ENCODE data around the gene RHBDL3.
"Not testable (repeated sequence)": the region's sequence is repeated elsewhere in the genome, so short reads cannot be mapped to it uniquely, and the experiment has no call there.

Gene RHBDL3

GRCh38 chr17:32253117-32253611 is 12.5 kb upstream of the RHBDL3 start:
- Histone ChIP-seq H3K27me3 (ENCODE audit: control insufficient read depth, insufficient read depth, low read length, poor library complexity, severe bottlenecking) (no peaks in the 10 kb centered on the region), H3K36me3 (ENCODE audit: control insufficient read depth, insufficient read depth, low read length) (no peaks in the 10 kb centered on the region), H3K27ac (ENCODE audit: insufficient read depth, low read depth, low read length, poor library complexity, severe bottlenecking) (no peak overlapping the region), H3K4me3 (ENCODE audit: insufficient read depth, low read depth, low read length) (no peak overlapping the region), H3K4me1 (ENCODE audit: control insufficient read depth, insufficient read depth, low read length) (peaks cover under 1% of the 10 kb centered on the region), H3K9me3 (ENCODE audit: control insufficient read depth, low read length) (no peaks in the 10 kb centered on the region)
- WGBS, 2 experiments, result 69 to 72% methylated on average over 12 of the region's 12 CpGs

- H3K27ac ChIP-seq (ENCODE audit: insufficient read depth, low read depth, low read length, poor library complexity, severe bottlenecking), result no peak overlapping the region
- H3K9me3 ChIP-seq (ENCODE audit: control insufficient read depth, low read length), result no peaks in the 10 kb centered on the region
These were observed 9.5 kb upstream of the RHBDL3 start for GRCh38 chr17:32256012-32256700.

GRCh38 chr17:32256701-32257019 is 9.0 kb upstream of the RHBDL3 start:
- WGBS, 2 experiments, result 93 to 94% methylated on average over 9 of the region's 9 CpGs
- Histone ChIP-seq H3K9me3 (ENCODE audit: control insufficient read depth, low read length) (no peaks in the 10 kb centered on the region), H3K4me1 (ENCODE audit: control insufficient read depth, insufficient read depth, low read length) (peaks cover 10% of the 10 kb centered on the region), H3K27me3 (ENCODE audit: control insufficient read depth, insufficient read depth, low read length, poor library complexity, severe bottlenecking) (no peaks in the 10 kb centered on the region), H3K4me3 (ENCODE audit: insufficient read depth, low read depth, low read length) (no peak overlapping the region), H3K27ac (ENCODE audit: insufficient read depth, low read depth, low read length, poor library complexity, severe bottlenecking) (no peak overlapping the region), H3K36me3 (ENCODE audit: control insufficient read depth, insufficient read depth, low read length) (no peaks in the 10 kb centered on the region)

More at GRCh38 chr17:32256012-32256700, 9.5 kb upstream of the RHBDL3 start:
- no peaks in the 10 kb centered on the region for H3K36me3 ChIP-seq (ENCODE audit: control insufficient read depth, insufficient read depth, low read length)
- 89 to 90% methylated on average over 9 of the region's 9 CpGs for WGBS, 2 experiments
- peaks cover 10% of the 10 kb centered on the region for H3K4me1 ChIP-seq (ENCODE audit: control insufficient read depth, insufficient read depth, low read length)
- H3K4me3 ChIP-seq (ENCODE audit: insufficient read depth, low read depth, low read length), result no peak overlapping the region
- no peaks in the 10 kb centered on the region for H3K27me3 ChIP-seq (ENCODE audit: control insufficient read depth, insufficient read depth, low read length, poor library complexity, severe bottlenecking)

GRCh38 chr17:32258383-32259140 is 7.1 kb upstream of the RHBDL3 start:
- H3K4me3 ChIP-seq (ENCODE audit: insufficient read depth, low read depth, low read length), result no peak overlapping the region
- H3K4me1 ChIP-seq (ENCODE audit: control insufficient read depth, insufficient read depth, low read length), result peaks cover 10% of the 10 kb centered on the region
- H3K9me3 ChIP-seq (ENCODE audit: control insufficient read depth, low read length), result no peaks in the 10 kb centered on the region
- peak overlapping the region; percentile 41 for H3K27ac ChIP-seq (ENCODE audit: insufficient read depth, low read depth, low read length, poor library complexity, severe bottlenecking)
- H3K27me3 ChIP-seq (ENCODE audit: control insufficient read depth, insufficient read depth, low read length, poor library complexity, severe bottlenecking), result no peaks in the 10 kb centered on the region
- H3K36me3 ChIP-seq (ENCODE audit: control insufficient read depth, insufficient read depth, low read length), result no peaks in the 10 kb centered on the region
- WGBS, 2 experiments, result 36 to 41% methylated on average over 18 of the region's 18 CpGs

GRCh38 chr17:32259586-32259985 is 6.0 kb upstream of the RHBDL3 start:
- Histone ChIP-seq H3K36me3 (ENCODE audit: control insufficient read depth, insufficient read depth, low read length) (no peaks in the 10 kb centered on the region), H3K9me3 (ENCODE audit: control insufficient read depth, low read length) (no peaks in the 10 kb centered on the region), H3K27ac (ENCODE audit: insufficient read depth, low read depth, low read length, poor library complexity, severe bottlenecking) (no peak overlapping the region), H3K4me3 (ENCODE audit: insufficient read depth, low read depth, low read length) (no peak overlapping the region), H3K4me1 (ENCODE audit: control insufficient read depth, insufficient read depth, low read length) (peaks cover 11% of the 10 kb centered on the region), H3K27me3 (ENCODE audit: control insufficient read depth, insufficient read depth, low read length, poor library complexity, severe bottlenecking) (peaks cover 2% of the 10 kb centered on the region)
- 78 to 91% methylated on average over 4 of the region's 4 CpGs for WGBS, 2 experiments

GRCh38 chr17:32261417-32261736 is 4.3 kb upstream of the RHBDL3 start:
- Histone ChIP-seq H3K27me3 (ENCODE audit: control insufficient read depth, insufficient read depth, low read length, poor library complexity, severe bottlenecking) (peaks cover 16% of the 10 kb centered on the region), H3K4me3 (ENCODE audit: insufficient read depth, low read depth, low read length) (no peak overlapping the region), H3K9me3 (ENCODE audit: control insufficient read depth, low read length) (no peaks in the 10 kb centered on the region), H3K36me3 (ENCODE audit: control insufficient read depth, insufficient read depth, low read length) (no peaks in the 10 kb centered on the region), H3K4me1 (ENCODE audit: control insufficient read depth, insufficient read depth, low read length) (peaks cover 18% of the 10 kb centered on the region), H3K27ac (ENCODE audit: insufficient read depth, low read depth, low read length, poor library complexity, severe bottlenecking) (no peak overlapping the region)
- WGBS, 2 experiments, result 77% methylated on average over 7 of the region's 7 CpGs

GRCh38 chr17:32261936-32262510 is 3.6 kb upstream of the RHBDL3 start:
- H3K27me3 ChIP-seq (ENCODE audit: control insufficient read depth, insufficient read depth, low read length, poor library complexity, severe bottlenecking), result peaks cover 22% of the 10 kb centered on the region
- H3K9me3 ChIP-seq (ENCODE audit: control insufficient read depth, low read length), result no peaks in the 10 kb centered on the region
- H3K4me3 ChIP-seq (ENCODE audit: insufficient read depth, low read depth, low read length), result no peak overlapping the region

GRCh38 chr17:32263515-32263914 is 2.1 kb upstream of the RHBDL3 start:
- not testable (repeated sequence) for H3K36me3 ChIP-seq (ENCODE audit: control insufficient read depth, insufficient read depth, low read length); H3K9me3 ChIP-seq (ENCODE audit: control insufficient read depth, low read length); H3K27ac ChIP-seq (ENCODE audit: insufficient read depth, low read depth, low read length, poor library complexity, severe bottlenecking); H3K4me3 ChIP-seq (ENCODE audit: insufficient read depth, low read depth, low read length)
- 91 to 93% methylated on average over 17 of the region's 17 CpGs for WGBS, 2 experiments
- H3K4me1 ChIP-seq (ENCODE audit: control insufficient read depth, insufficient read depth, low read length), result peaks cover 22% of the 10 kb centered on the region
- peaks cover 37% of the 10 kb centered on the region for H3K27me3 ChIP-seq (ENCODE audit: control insufficient read depth, insufficient read depth, low read length, poor library complexity, severe bottlenecking)

More at GRCh38 chr17:32261936-32262510, 3.6 kb upstream of the RHBDL3 start:
- Histone ChIP-seq H3K27ac (ENCODE audit: insufficient read depth, low read depth, low read length, poor library complexity, severe bottlenecking) (no peak overlapping the region), H3K4me1 (ENCODE audit: control insufficient read depth, insufficient read depth, low read length) (peaks cover 23% of the 10 kb centered on the region), H3K36me3 (ENCODE audit: control insufficient read depth, insufficient read depth, low read length) (no peaks in the 10 kb centered on the region)
- WGBS, 2 experiments, result 80 to 83% methylated on average over 13 of the region's 13 CpGs

GRCh38 chr17:32264140-32264799 is 1.4 kb upstream of the RHBDL3 start:
- Histone ChIP-seq H3K9me3 (ENCODE audit: control insufficient read depth, low read length) (no peaks in the 10 kb centered on the region), H3K4me1 (ENCODE audit: control insufficient read depth, insufficient read depth, low read length) (peaks cover 17% of the 10 kb centered on the region), H3K27me3 (ENCODE audit: control insufficient read depth, insufficient read depth, low read length, poor library complexity, severe bottlenecking) (peaks cover 44% of the 10 kb centered on the region), H3K27ac (ENCODE audit: insufficient read depth, low read depth, low read length, poor library complexity, severe bottlenecking) (no peak overlapping the region), H3K4me3 (ENCODE audit: insufficient read depth, low read depth, low read length) (no peak overlapping the region), H3K36me3 (ENCODE audit: control insufficient read depth, insufficient read depth, low read length) (no peaks in the 10 kb centered on the region)
- WGBS, 2 experiments, result 13% methylated on average over 6 of the region's 6 CpGs

GRCh38 chr17:32264823-32265191 is 825 bp upstream of the RHBDL3 start:
- peaks cover 17% of the 10 kb centered on the region for H3K4me1 ChIP-seq (ENCODE audit: control insufficient read depth, insufficient read depth, low read length)
- H3K4me3 ChIP-seq (ENCODE audit: insufficient read depth, low read depth, low read length), result peak overlapping the region; percentile 20
- H3K36me3 ChIP-seq (ENCODE audit: control insufficient read depth, insufficient read depth, low read length), result no peaks in the 10 kb centered on the region
- WGBS, 2 experiments, result 12 to 13% methylated on average over 8 of the region's 8 CpGs
- no peaks in the 10 kb centered on the region for H3K9me3 ChIP-seq (ENCODE audit: control insufficient read depth, low read length)
- H3K27me3 ChIP-seq (ENCODE audit: control insufficient read depth, insufficient read depth, low read length, poor library complexity, severe bottlenecking), result peaks cover 44% of the 10 kb centered on the region
- H3K27ac ChIP-seq (ENCODE audit: insufficient read depth, low read depth, low read length, poor library complexity, severe bottlenecking), result no peak overlapping the region
